DMS 273 treated with DMSO at 0.1 percent for 48 hours (cell line): Measurements from ENCODE around the gene ARHGAP24.

ENCODE experiments used
- DNase-seq: peaks from one replicate; lab custom pipeline; 2025; lab: John Stamatoyannopoulos, UW

The ARHGAP24 gene

GRCh38 chr4:85778632-85779131, 303.7 kb downstream of the ARHGAP24 start:
- DNase-seq: no peak

- DNase-seq: no peak
Measured at GRCh38 chr4:85779165-85779564, 304.2 kb downstream of the ARHGAP24 start.

DNA sequence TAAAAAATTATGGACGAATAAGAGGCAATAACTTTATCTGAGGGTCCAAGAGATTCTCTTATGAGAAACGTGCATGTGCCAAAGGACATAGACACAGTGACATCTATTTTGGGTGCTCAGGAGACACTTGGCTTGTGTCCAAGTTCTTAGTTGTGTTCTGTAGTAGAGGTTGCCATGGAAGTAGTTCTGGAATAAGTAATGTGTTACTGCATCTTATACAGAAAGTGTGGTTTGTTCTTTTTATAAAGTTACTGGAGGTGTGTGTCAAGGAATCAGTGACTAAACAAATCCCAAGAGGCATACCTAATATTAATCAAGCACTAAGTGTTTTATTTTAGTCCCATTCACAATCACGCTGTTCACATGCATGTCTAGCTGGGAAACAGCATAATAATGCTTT, 305.7 kb downstream of the ARHGAP24 start:
- DNase-seq: no peak

GRCh38 chr4:85783483-85783882, 308.5 kb downstream of the ARHGAP24 start:
- DNase-seq: no peak

GRCh38 chr4:85783900-85784299, 308.9 kb downstream of the ARHGAP24 start:
- DNase-seq: no peak

GRCh38 chr4:85784348-85784747, 309.4 kb downstream of the ARHGAP24 start:
- no peak for DNase-seq

GRCh38 chr4:85784947-85785346, 310.0 kb downstream of the ARHGAP24 start:
- no peak for DNase-seq

GRCh38 chr4:85787133-85787532, 312.2 kb downstream of the ARHGAP24 start:
- no peak for DNase-seq

DNA sequence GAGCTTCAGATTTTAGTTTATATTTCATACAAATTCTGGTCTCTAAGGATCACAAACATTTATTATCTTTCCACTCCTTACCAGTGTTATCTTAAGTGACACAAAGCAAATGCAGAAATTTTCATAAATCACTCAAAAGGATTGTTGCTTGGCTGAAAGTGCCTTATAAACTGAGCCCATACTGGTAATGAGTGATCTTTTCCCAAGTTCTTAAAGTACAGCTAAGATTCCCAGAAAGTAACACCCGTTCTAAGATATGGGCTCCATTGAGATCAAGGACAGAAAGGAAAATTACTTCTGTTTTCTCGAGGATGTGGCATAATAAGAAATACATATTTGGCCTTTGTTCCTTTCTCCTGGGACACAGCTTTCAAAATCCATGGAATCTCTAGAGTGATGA, 313.7 kb downstream of the ARHGAP24 start:
- no peak for DNase-seq

DNA sequence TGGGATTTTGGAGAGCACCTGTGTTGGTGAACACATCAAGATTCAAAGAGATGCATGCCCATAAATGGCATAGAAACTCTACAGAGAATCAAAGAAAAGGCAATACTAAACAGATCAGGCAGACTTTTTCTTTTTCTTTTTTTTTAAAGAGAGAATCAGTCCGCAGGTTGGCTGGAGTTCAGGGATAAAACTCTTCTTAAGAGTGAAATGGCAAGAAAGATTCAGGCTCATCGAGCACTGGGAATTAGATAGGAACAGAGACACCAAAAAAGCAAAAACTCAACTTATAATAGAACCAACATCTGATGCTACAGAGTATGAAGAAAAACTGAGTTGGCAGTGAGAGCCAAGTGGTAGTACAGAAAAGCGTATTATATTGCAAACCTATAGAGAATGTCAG, 314.3 kb downstream of the ARHGAP24 start:
- DNase-seq: no peak

DNA sequence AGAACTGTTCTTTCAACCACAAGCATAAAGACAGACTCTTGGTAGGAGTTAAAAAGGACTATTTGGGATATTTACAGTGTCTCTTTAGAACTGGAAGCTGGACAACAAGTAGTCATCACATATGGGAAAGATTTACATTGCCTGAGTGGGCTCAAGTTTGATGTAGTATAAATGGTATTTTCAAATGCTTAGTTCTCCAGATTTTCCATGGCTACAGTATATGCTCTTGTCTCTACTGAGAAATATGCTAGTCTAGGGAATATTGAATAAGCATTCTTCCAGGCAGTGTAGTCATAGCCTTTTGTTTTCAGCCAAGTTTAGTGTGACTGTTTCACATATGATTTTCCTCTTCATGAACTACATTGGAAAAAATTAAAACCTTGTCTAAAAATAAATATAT, 315.6 kb downstream of the ARHGAP24 start:
- DNase-seq: no peak

- DNase-seq: no peak
Measured at GRCh38 chr4:85792376-85793232, 317.7 kb downstream of the ARHGAP24 start.

- DNase-seq: no peak
Measured at GRCh38 chr4:85793233-85793585, 318.3 kb downstream of the ARHGAP24 start.

GRCh38 chr4:85798012-85798770, 323.2 kb downstream of the ARHGAP24 start:
- no peak for DNase-seq

DNA sequence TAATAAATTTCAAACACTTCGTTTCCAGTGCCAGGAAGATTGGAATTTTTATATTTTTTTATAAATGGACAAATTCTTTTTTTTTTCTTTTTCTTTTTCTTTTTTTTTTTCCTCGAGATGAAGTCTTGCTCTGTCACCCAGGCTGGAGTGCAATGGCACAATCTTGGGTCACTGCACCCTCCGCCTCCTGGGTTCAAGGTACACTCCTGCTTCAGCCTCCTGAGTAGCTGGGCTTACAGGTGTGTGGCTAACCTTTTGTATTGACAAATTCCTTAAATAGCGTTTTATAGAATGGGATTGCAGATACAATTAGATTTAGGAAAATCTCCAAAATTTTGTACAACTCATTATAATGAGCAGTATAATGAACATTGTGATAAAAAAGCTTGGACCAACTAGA, 328.9 kb downstream of the ARHGAP24 start:
- DNase-seq: no peak

- no peak for DNase-seq
Measured at GRCh38 chr4:85805891-85806290, 330.9 kb downstream of the ARHGAP24 start.

GRCh38 chr4:85806334-85806733, 331.4 kb downstream of the ARHGAP24 start:
- no peak for DNase-seq

- DNase-seq: no peak
Measured at GRCh38 chr4:85807247-85807950, 332.4 kb downstream of the ARHGAP24 start.

GRCh38 chr4:85808104-85808503, 333.2 kb downstream of the ARHGAP24 start:
- no peak for DNase-seq

DNA sequence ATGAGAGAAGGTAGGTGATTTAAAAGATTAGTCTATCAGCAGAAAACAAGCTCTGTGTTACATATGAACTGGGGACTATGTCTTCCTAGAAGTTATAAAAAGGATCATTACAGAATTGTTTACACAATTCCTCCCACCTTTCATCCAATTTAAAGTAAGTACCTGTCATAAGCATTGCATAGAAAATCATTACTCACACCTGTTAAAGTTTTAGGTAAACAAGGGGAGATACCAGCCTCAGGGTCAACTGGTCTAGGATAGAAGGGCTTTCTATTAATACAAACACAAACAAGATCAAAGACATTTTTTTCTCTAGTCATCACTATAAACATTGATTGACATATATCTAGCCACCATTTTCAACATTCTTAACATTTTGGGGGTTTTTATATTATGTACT, 333.9 kb downstream of the ARHGAP24 start:
- no peak for DNase-seq

- no peak for DNase-seq
Measured at GRCh38 chr4:85812776-85813175, 337.8 kb downstream of the ARHGAP24 start.

GRCh38 chr4:85815796-85816459, 341.0 kb downstream of the ARHGAP24 start:
- no peak for DNase-seq
